T-helper 17 cell (primary cell): ENCODE measurements around the gene NTRK2. TPM values are rescaled to one million over a fixed set of nuclear protein-coding genes. Genes with fewer than 3 reads are reported as not detected.
"Not testable (repeated sequence)": the region's sequence is repeated elsewhere in the genome, so short reads cannot be mapped to it uniquely, and the experiment has no call there.

ENCODE experiments used
- ATAC-seq: fragments of 150-1000 bp; cut with Tn5 transposase; 2 replicates; pipeline ENCODE4 v1.10.0; 2021; ENCODE audit warnings: mild to moderate bottlenecking, moderate library complexity
- DNase-seq, 3 donors: peaks; one replicate each; pipeline versions ENCODE4 v3.0.0 to v3.0.0-alpha.2; 2020 to 2021
- H3K9me3 ChIP-seq: one replicate; pipeline ENCODE4 v1.7.0; 2013; ENCODE audit warnings: low read length, mild to moderate bottlenecking; ENCODE audit not compliant: control insufficient read depth, poor library complexity, severe bottlenecking
- H3K27ac Mint-ChIP-seq: one replicate; pipeline ENCODE4 v1.8.0; 2022; ENCODE audit warnings: mild to moderate bottlenecking, moderate library complexity, mixed read lengths
- H3K27me3 Mint-ChIP-seq: one replicate; pipeline ENCODE4 v1.8.0; 2022; ENCODE audit warnings: mixed read lengths
- H3K36me3 Mint-ChIP-seq: one replicate; pipeline ENCODE4 v1.8.0; 2022; ENCODE audit warnings: low read depth, mixed read lengths
- H3K4me1 Mint-ChIP-seq: one replicate; pipeline ENCODE4 v1.8.0; 2022; ENCODE audit warnings: mild to moderate bottlenecking, mixed read lengths
- H3K4me3 Mint-ChIP-seq: one replicate; pipeline ENCODE4 v1.8.0; 2022; ENCODE audit warnings: mild to moderate bottlenecking, moderate library complexity, mixed read lengths
- total RNA-seq, 4 donors: library from RNA in 2 of 4; stranded (reverse) in 2 of 4; gene quantifications; one replicate each; pipeline ENCODE4 v1.2.3 and lab custom pipeline; 2022 to 2026

The NTRK2 gene
- total RNA-seq, 2 donors from 2014 or later, result 1.1 to 1.6 TPM

GRCh38 chr9:84897362-84898094, 228.0 kb downstream of the NTRK2 start:
- no peaks in the 10 kb centered on the region for H3K9me3 ChIP-seq
- ATAC-seq (no peak), DNase-seq (no peak)
- Mint-ChIP-seq H3K36me3 (no peaks in the 10 kb centered on the region), H3K27me3 (peaks cover 10% of the 10 kb centered on the region), H3K4me1 (peaks cover 2% of the 10 kb centered on the region), H3K27ac (no peak overlapping the region), H3K4me3 (no peak overlapping the region)

GRCh38 chr9:84898188-84898587, 228.7 kb downstream of the NTRK2 start:
- Mint-ChIP-seq H3K4me1 (peaks cover 2% of the 10 kb centered on the region), H3K36me3 (no peaks in the 10 kb centered on the region), H3K27ac (no peak overlapping the region), H3K27me3 (peaks cover 8% of the 10 kb centered on the region), H3K4me3 (no peak overlapping the region)
- ATAC-seq (no peak), DNase-seq (no peak)
- no peaks in the 10 kb centered on the region for H3K9me3 ChIP-seq

- not testable (repeated sequence) for H3K27ac Mint-ChIP-seq, H3K9me3 ChIP-seq, H3K4me3 Mint-ChIP-seq, H3K36me3 Mint-ChIP-seq, H3K27me3 Mint-ChIP-seq, H3K4me1 Mint-ChIP-seq, ATAC-seq, DNase-seq
Observed at GRCh38 chr9:84898618-84899017, 229.1 kb downstream of the NTRK2 start.

GRCh38 chr9:84899326-84899725, 229.8 kb downstream of the NTRK2 start:
- H3K27me3 Mint-ChIP-seq, result peaks cover 5% of the 10 kb centered on the region
- H3K36me3 Mint-ChIP-seq, result no peaks in the 10 kb centered on the region

GRCh38 chr9:84900421-84900820, 230.9 kb downstream of the NTRK2 start:
- ATAC-seq, result no peak
- no peaks in the 10 kb centered on the region for H3K4me1 Mint-ChIP-seq

More at GRCh38 chr9:84899326-84899725, 229.8 kb downstream of the NTRK2 start:
- H3K9me3 ChIP-seq, result no peaks in the 10 kb centered on the region
- Mint-ChIP-seq H3K27ac (no peak overlapping the region), H3K4me1 (peaks cover 2% of the 10 kb centered on the region), H3K4me3 (no peak overlapping the region)
- DNase-seq (no peak), ATAC-seq (no peak)

GRCh38 chr9:84903963-84904362, 234.4 kb downstream of the NTRK2 start:
- no peaks in the 10 kb centered on the region for H3K36me3 Mint-ChIP-seq
- H3K4me1 Mint-ChIP-seq, result no peaks in the 10 kb centered on the region
- ATAC-seq (no peak), DNase-seq (no peak)
- no peak overlapping the region for H3K4me3 Mint-ChIP-seq
- no peak overlapping the region for H3K27ac Mint-ChIP-seq
- no peaks in the 10 kb centered on the region for H3K9me3 ChIP-seq
- peaks cover 13% of the 10 kb centered on the region for H3K27me3 Mint-ChIP-seq

More at GRCh38 chr9:84900421-84900820, 230.9 kb downstream of the NTRK2 start:
- peaks cover 13% of the 10 kb centered on the region for H3K27me3 Mint-ChIP-seq
- no peaks in the 10 kb centered on the region for H3K36me3 Mint-ChIP-seq
- no peak overlapping the region for H3K27ac Mint-ChIP-seq
- H3K4me3 Mint-ChIP-seq, result no peak overlapping the region
- DNase-seq, result no peak
- no peaks in the 10 kb centered on the region for H3K9me3 ChIP-seq

- Mint-ChIP-seq H3K27ac (no peak overlapping the region), H3K4me3 (no peak overlapping the region), H3K36me3 (no peaks in the 10 kb centered on the region), H3K4me1 (no peaks in the 10 kb centered on the region), H3K27me3 (peaks cover 30% of the 10 kb centered on the region)
- H3K9me3 ChIP-seq, result no peaks in the 10 kb centered on the region
- no peak for DNase-seq
- no peak for ATAC-seq
Observed at GRCh38 chr9:84916769-84917168, 247.2 kb downstream of the NTRK2 start.

GRCh38 chr9:84917366-84918070, 248.0 kb downstream of the NTRK2 start:
- ATAC-seq (no peak), DNase-seq (no peak)
- peaks cover 30% of the 10 kb centered on the region for H3K27me3 Mint-ChIP-seq
- no peaks in the 10 kb centered on the region for H3K36me3 Mint-ChIP-seq
- H3K9me3 ChIP-seq, result no peaks in the 10 kb centered on the region
- H3K27ac Mint-ChIP-seq, result no peak overlapping the region
- H3K4me3 Mint-ChIP-seq, result no peak overlapping the region
- no peaks in the 10 kb centered on the region for H3K4me1 Mint-ChIP-seq

- H3K36me3 Mint-ChIP-seq, result no peaks in the 10 kb centered on the region
- peaks cover 39% of the 10 kb centered on the region for H3K27me3 Mint-ChIP-seq
- H3K4me3 Mint-ChIP-seq, result no peak overlapping the region
- ATAC-seq (no peak), DNase-seq (no peak)
- H3K9me3 ChIP-seq, result no peaks in the 10 kb centered on the region
- H3K27ac Mint-ChIP-seq, result no peak overlapping the region
- no peaks in the 10 kb centered on the region for H3K4me1 Mint-ChIP-seq
Observed at GRCh38 chr9:84919440-84919839, 249.9 kb downstream of the NTRK2 start.

- H3K27ac Mint-ChIP-seq, result no peak overlapping the region
- no peaks in the 10 kb centered on the region for H3K9me3 ChIP-seq
- H3K36me3 Mint-ChIP-seq, result peaks cover 3% of the 10 kb centered on the region
- H3K4me3 Mint-ChIP-seq, result no peak overlapping the region
- no peak for ATAC-seq
- DNase-seq, result no peak
- no peaks in the 10 kb centered on the region for H3K4me1 Mint-ChIP-seq
- peaks cover 38% of the 10 kb centered on the region for H3K27me3 Mint-ChIP-seq
Observed at GRCh38 chr9:84921175-84921574, 251.6 kb downstream of the NTRK2 start.

- DNase-seq, result no peak
- H3K9me3 ChIP-seq, result no peaks in the 10 kb centered on the region
Observed at GRCh38 chr9:84922051-84922450, 252.5 kb downstream of the NTRK2 start.

GRCh38 chr9:84924266-84924665, 254.7 kb downstream of the NTRK2 start:
- Mint-ChIP-seq H3K36me3 (peaks cover 3% of the 10 kb centered on the region), H3K27ac (no peak overlapping the region), H3K27me3 (peaks cover 38% of the 10 kb centered on the region), H3K4me3 (no peak overlapping the region), H3K4me1 (no peaks in the 10 kb centered on the region)
- DNase-seq (no peak), ATAC-seq (no peak)
- H3K9me3 ChIP-seq, result no peaks in the 10 kb centered on the region

More at GRCh38 chr9:84922051-84922450, 252.5 kb downstream of the NTRK2 start:
- Mint-ChIP-seq H3K36me3 (peaks cover 3% of the 10 kb centered on the region), H3K27me3 (peaks cover 38% of the 10 kb centered on the region), H3K4me3 (no peak overlapping the region), H3K4me1 (no peaks in the 10 kb centered on the region), H3K27ac (no peak overlapping the region)
- ATAC-seq, result no peak

- ATAC-seq (no peak), DNase-seq (no peak)
- H3K4me1 Mint-ChIP-seq, result no peaks in the 10 kb centered on the region
- no peak overlapping the region for H3K27ac Mint-ChIP-seq
- peaks cover 3% of the 10 kb centered on the region for H3K36me3 Mint-ChIP-seq
- peaks cover 37% of the 10 kb centered on the region for H3K27me3 Mint-ChIP-seq
- no peaks in the 10 kb centered on the region for H3K9me3 ChIP-seq
- H3K4me3 Mint-ChIP-seq, result no peak overlapping the region
Observed at GRCh38 chr9:84925225-84925872, 255.8 kb downstream of the NTRK2 start.
